Natural killer cell treated with Interleukin-12 subunit alpha and Interleukin-12 subunit beta and Interleukin-15 and Interleukin-18, amount 100 ng/mL, for 72 hours (primary cell): Measurements from ENCODE around the gene PTN. TPM values are rescaled to one million over a fixed set of nuclear protein-coding genes. Genes with fewer than 3 reads are reported as not detected.
"Not testable (repeated sequence)": the region's sequence is repeated elsewhere in the genome, so short reads cannot be mapped to it uniquely, and the experiment has no call there.

Experiments used
- ATAC-seq, 2 donors: fragments of 150-1000 bp; cut with Tn5 transposase in 1 of 2; sonication (Bioruptor Pico), chemical (Tn5 transposase) in 1 of 2; 2 replicates each; pipeline ENCODE4 v1.10.0; 2021
- DNase-seq: peaks from one replicate; pipeline ENCODE4 v3.0.0; 2022; ENCODE audit warnings: low spot score
- H3K27ac Mint-ChIP-seq, 2 donors: 1 replicate in 1 of 2; 2 replicates in 1 of 2; pipeline ENCODE4 v1.8.0; 2022; ENCODE audit warnings: mixed read lengths in 2 of 2, mild to moderate bottlenecking in 1 of 2, moderate library complexity in 1 of 2
- H3K27me3 Mint-ChIP-seq, 2 donors: 1 replicate in 1 of 2; 2 replicates in 1 of 2; pipeline ENCODE4 v1.8.0; 2022; ENCODE audit warnings: mixed read lengths in 2 of 2
- H3K36me3 Mint-ChIP-seq: one replicate; pipeline ENCODE4 v1.8.0; 2022; ENCODE audit warnings: mixed read lengths
- H3K4me1 Mint-ChIP-seq, 2 donors: 1 replicate in 1 of 2; 2 replicates in 1 of 2; pipeline ENCODE4 v1.8.0; 2022; ENCODE audit warnings: low read depth in 2 of 2, mixed read lengths in 2 of 2, mild to moderate bottlenecking in 1 of 2
- H3K4me3 Mint-ChIP-seq: one replicate; pipeline ENCODE4 v1.8.0; 2022; ENCODE audit warnings: mixed read lengths
- H3K9me3 Mint-ChIP-seq: 2 replicates; pipeline ENCODE4 v1.8.0; 2022; ENCODE audit warnings: mixed read lengths
- total RNA-seq, 2 donors: library from RNA; stranded (reverse); gene quantifications; one replicate each; pipeline ENCODE4 v1.2.3, GENCODE V29; 2022

PTN gene
- total RNA-seq, 2 donors from 2014 or later = not detected

GRCh38 chr7:137221467-137221866, 122.1 kb downstream of the PTN start:
- Mint-ChIP-seq H3K27ac (no peak overlapping the region), H3K9me3 (peaks cover 18% of the 10 kb centered on the region), H3K4me3 (no peak overlapping the region), H3K4me1 (no peaks in the 10 kb centered on the region), H3K27me3 (no peaks in the 10 kb centered on the region), H3K36me3 (peaks cover 5% of the 10 kb centered on the region)
- DNase-seq (no peak), ATAC-seq (no peak)

- peaks cover 5% of the 10 kb centered on the region for H3K36me3 Mint-ChIP-seq
- no peak overlapping the region for H3K27ac Mint-ChIP-seq
- no peaks in the 10 kb centered on the region for H3K27me3 Mint-ChIP-seq
- ATAC-seq (no peak), DNase-seq (no peak)
- H3K9me3 Mint-ChIP-seq = peaks cover 13% of the 10 kb centered on the region
- H3K4me1 Mint-ChIP-seq = no peaks in the 10 kb centered on the region
- H3K4me3 Mint-ChIP-seq = no peak overlapping the region
Observed at GRCh38 chr7:137213744-137214143, 129.8 kb downstream of the PTN start.

GRCh38 chr7:137209151-137209817, 134.2 kb downstream of the PTN start:
- no peak overlapping the region for H3K27ac Mint-ChIP-seq
- H3K4me1 Mint-ChIP-seq = no peaks in the 10 kb centered on the region
- ATAC-seq = no peak
- no peaks in the 10 kb centered on the region for H3K36me3 Mint-ChIP-seq
- H3K4me3 Mint-ChIP-seq = no peak overlapping the region
- H3K9me3 Mint-ChIP-seq = peaks cover 4% of the 10 kb centered on the region
- H3K27me3 Mint-ChIP-seq = no peaks in the 10 kb centered on the region
- no peak for DNase-seq

DNA sequence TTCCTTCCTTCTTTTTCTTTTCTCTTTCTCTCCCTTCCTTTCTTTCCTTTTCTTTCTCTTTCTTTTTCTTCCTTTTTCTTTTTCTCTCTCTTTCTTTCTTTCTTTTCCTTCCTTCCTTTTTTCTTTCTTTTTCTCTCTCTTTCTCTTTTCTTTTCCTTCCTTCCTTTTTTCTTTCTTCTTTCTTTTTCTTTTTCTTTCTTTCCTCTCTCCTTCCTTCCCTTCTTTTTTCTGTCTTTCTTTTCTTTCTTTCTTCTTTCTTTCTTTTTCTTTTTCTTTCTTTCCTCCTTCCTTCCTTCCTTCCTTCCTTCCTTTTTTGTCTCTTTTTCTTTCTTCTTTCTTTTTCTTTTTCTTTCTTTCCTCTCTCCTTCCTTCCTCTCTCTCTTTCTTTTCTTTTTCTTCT, 136.8 kb downstream of the PTN start:
- Mint-ChIP-seq H3K4me1 (no peaks in the 10 kb centered on the region), H3K4me3 (no peak overlapping the region), H3K9me3 (peaks cover 7% of the 10 kb centered on the region), H3K27me3 (no peaks in the 10 kb centered on the region), H3K27ac (no peak overlapping the region), H3K36me3 (peaks cover 4% of the 10 kb centered on the region)
- ATAC-seq (no peak), DNase-seq (no peak)

- ATAC-seq = no peak
- no peak for DNase-seq
- H3K4me3 Mint-ChIP-seq = no peak overlapping the region
Observed at GRCh38 chr7:137204246-137204645, 139.3 kb downstream of the PTN start.

GRCh38 chr7:137203351-137203750, 140.2 kb downstream of the PTN start:
- H3K4me3 Mint-ChIP-seq = no peak overlapping the region
- H3K27ac Mint-ChIP-seq = no peak overlapping the region
- no peak for DNase-seq
- peaks cover 4% of the 10 kb centered on the region for H3K36me3 Mint-ChIP-seq
- H3K4me1 Mint-ChIP-seq = no peaks in the 10 kb centered on the region
- H3K9me3 Mint-ChIP-seq = peaks cover 11% of the 10 kb centered on the region
- no peak for ATAC-seq
- H3K27me3 Mint-ChIP-seq = no peaks in the 10 kb centered on the region

More at GRCh38 chr7:137204246-137204645, 139.3 kb downstream of the PTN start:
- Mint-ChIP-seq H3K27me3 (no peaks in the 10 kb centered on the region), H3K4me1 (no peaks in the 10 kb centered on the region), H3K36me3 (peaks cover 4% of the 10 kb centered on the region), H3K27ac (no peak overlapping the region), H3K9me3 (peaks cover 11% of the 10 kb centered on the region)

DNA sequence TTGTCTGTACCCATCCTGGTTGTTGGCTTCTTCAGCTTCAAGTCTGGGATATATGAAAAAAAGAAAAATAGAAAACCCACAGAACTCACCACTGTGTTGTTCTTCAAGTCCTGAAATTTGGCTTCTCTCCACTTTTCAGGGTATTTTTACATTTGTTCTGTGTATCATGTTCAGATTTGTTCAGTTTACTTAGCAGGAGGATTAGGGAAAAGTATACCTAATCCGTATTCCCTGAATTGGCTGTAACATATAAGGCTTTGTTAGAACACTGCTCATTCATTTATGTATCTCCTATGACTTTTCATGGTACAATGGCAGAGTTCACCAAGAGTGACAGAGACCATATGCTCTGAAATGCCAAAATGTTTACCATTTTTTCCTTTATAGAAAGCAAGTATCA, 146.9 kb downstream of the PTN start:
- DNase-seq (no peak), ATAC-seq (no peak)
- H3K4me3 Mint-ChIP-seq = no peak overlapping the region
- peaks cover 4% of the 10 kb centered on the region for H3K9me3 Mint-ChIP-seq
- H3K36me3 Mint-ChIP-seq = no peaks in the 10 kb centered on the region
- H3K4me1 Mint-ChIP-seq = no peaks in the 10 kb centered on the region
- H3K27me3 Mint-ChIP-seq = no peaks in the 10 kb centered on the region
- no peak overlapping the region for H3K27ac Mint-ChIP-seq

DNA sequence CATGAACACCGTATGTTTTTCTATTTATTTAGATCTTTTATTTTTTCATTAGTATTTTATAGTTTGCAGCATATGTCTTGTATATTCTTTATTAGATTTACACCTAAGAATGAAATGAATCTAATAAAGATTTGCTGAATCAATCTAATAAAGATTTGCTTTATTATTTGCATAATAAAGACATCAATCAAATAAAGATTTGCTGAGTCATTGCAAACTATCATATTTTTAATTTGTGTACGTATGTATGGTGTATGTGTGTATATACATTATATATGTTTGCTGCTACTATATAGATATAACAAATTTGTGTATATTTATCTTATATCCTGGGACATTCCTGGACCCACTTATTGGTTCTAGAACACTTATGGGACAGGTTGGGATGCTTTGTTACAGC, 147.5 kb downstream of the PTN start:
- Mint-ChIP-seq H3K27ac (no peak overlapping the region), H3K27me3 (no peaks in the 10 kb centered on the region), H3K4me1 (no peaks in the 10 kb centered on the region), H3K4me3 (no peak overlapping the region), H3K9me3 (peaks cover under 1% of the 10 kb centered on the region), H3K36me3 (no peaks in the 10 kb centered on the region)
- DNase-seq (no peak), ATAC-seq (no peak)

GRCh38 chr7:137181619-137182018, 161.9 kb downstream of the PTN start:
- not testable (repeated sequence) for H3K27ac Mint-ChIP-seq, ATAC-seq, H3K9me3 Mint-ChIP-seq, H3K4me1 Mint-ChIP-seq, H3K27me3 Mint-ChIP-seq, H3K36me3 Mint-ChIP-seq, H3K4me3 Mint-ChIP-seq, DNase-seq
